Activated T-helper 1 cell treated with Interleukin-2 at 50 U/mL for 16 hours (primary cell): ENCODE measurements around the gene PRKRIP1.
"Not testable (repeated sequence)": the region's sequence is repeated elsewhere in the genome, so short reads cannot be mapped to it uniquely, and the experiment has no call there.

ENCODE experiments used
- DNase-seq: peaks from one replicate; pipeline ENCODE4 v3.0.0-alpha.2; 2020; ENCODE audit warnings: low read depth

Gene PRKRIP1

DNA sequence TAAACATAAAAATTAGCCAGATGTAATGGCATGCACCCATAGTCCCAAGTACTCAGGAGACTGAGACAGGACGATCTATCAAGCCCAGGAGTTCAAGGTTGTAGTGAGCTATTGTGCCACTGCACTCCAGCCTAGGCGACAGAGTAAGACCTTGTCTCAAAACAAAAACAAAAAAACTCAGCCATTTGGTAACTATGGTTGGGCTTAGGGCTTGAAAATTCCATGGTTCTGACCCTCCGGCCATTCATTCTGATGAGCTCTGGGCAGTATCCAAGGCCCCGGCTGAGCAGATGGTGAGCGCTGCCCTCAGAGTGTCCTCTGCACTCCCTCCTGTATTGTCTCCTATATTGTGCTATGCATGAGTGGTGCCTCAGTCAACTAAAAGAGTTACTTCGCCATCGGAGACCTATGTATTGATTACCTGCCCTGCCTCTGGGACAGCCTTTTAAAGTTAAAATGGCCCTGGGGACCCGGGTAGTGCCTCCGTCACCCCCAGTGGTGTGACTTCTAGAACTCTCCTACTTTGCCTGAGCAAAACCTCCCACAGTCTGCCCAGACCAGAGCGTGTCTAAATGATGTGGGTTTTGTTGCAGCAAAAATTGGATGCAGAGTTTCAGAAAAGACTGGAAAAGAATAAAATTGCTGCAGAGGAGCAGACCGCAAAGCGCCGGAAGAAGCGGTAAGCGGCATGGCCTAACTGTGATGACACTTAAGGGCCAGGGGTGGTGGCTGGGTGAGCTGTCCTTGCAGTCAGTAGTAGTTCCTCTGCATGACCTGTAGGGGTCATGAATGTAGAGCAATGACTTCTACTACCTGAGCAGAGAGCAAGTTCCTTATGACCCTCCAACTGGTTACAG lies 8.1 kb downstream of the PRKRIP1 start:
- DNase-seq = no peak

DNA sequence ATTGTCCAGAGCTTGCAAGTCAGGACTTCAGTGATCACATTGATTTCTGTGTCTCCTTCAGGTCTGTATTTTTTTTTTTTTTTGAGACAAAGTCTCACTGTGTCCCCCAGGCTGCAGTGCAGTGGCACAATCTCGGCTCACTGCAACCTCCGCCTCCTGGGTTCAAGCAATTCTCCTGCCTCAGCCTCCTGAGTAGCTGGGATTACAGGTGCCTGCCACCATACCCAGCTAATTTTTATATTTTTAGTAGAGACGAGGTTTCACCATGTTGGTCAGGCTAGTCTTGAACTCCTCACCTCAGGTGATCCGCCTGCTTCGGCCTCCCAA lies 8.7 kb downstream of the PRKRIP1 start:
- DNase-seq = not testable (repeated sequence)

DNA sequence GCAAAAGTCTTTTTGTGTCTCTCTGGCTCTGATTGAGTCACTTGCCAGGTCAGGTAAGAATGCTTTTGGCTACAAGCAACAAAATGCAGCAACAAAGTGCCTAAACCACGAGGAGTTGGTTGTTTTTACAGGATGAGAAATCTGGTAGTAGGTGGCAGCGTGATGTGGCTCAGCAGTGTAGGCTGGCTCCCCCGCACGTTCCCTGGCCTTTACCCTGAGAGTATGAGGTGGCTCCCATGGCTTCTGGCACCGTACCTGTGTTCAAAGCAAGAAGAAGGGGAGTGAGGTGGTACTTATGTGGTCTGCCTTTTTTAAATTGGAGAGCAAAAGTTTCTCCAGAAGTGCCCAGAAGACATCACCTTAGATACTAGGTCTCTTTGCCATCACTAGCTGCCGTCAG lies 11.7 kb downstream of the PRKRIP1 start:
- no peak for DNase-seq

DNA sequence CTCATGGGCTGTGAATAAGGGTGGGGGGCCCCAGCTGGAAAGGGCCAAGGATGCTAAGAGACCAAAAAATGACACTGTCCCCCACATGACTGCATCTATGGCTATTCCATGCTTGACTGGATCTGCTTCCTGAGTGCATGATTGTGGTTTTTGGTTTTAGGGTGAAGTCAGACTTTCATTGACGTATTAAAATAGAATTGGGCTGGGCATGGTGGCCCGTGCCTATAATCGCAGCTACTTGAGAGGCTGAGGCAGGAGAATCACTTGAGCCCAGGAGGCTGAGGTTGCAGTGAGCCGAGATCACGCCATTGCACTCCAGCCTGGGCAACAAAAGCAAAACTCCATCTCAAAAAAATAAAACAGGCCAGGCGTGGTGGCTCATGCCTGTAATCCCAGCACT lies 12.4 kb downstream of the PRKRIP1 start:
- DNase-seq = not testable (repeated sequence)

DNA sequence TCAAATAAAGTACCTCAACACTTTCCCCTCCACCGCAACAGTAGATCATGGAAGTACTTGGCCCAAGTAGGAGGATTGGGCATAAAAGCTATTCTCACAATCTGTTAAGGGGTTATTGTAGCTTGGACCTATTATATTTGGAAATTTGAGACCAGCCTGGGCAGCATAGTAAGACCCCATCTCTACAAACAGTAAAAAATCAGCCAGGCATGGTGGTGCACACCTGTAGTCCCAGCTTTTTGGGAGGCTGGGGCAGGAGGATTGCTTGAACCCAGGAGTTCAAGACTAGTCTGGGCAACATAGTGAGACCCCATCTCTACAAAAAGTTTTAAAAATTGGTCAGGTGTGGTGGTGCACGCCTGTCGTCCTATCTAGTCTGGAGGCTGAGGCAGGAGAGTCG lies 13.2 kb downstream of the PRKRIP1 start:
- DNase-seq = no peak

DNA sequence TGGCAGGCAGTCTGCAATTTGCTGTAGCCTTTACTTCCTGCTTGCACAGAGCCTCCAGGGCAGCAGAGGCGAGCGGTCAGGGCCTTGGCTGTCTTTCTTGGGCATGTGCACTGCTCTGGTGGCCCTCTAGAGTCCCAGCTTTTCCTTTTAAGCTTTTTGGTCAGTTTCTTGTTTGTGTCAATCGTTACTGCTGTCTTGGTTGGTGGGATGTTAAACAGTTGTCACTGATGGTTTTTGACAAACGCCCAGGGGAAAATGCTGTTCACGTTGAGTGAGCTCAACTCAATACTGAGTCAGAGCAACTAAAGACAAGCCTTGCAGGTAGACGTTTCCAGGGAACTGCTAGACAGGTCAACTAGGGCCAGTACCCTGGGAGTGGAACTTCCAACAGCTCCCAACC lies 14.0 kb downstream of the PRKRIP1 start:
- no peak for DNase-seq

DNA sequence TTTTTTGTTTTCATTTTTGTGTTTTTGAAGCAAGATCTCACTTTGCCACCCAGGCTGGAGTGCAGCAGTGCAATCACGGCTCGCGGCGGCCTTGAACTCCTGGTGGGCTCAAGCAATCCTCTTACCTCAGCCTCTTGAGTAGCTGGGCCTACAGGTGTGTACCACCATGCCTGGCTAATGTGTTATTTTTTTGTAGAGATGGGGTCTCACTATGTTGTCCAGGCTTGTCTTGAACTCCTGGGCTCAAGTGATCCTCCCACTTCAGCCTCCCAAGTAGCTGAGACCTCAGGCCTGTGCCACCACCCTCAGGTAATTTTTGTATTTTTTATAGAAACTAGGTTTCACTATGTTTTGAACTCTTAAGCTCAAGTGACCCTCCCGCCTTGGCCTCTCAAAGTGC lies 14.8 kb downstream of the PRKRIP1 start:
- DNase-seq = no peak

DNA sequence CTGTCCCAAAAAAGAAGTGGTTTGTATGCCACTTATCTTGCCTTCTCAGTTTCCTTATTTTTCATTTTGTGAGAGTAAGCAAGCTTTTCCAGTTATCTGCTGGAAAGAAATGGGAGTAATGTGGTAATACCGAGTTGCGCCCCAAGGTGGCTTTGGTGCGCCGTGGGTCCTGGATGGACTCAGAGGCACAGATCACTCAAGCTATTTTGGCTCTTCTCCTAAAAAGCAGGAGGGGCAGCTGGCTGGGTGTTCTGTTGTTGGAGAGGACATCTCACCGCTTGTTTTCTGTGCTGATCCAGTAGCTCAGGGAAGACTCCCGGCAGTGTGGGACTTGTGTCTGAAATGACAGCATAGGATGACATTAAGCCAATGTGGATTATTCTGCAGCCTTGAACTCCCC lies 16.4 kb downstream of the PRKRIP1 start:
- no peak for DNase-seq

DNA sequence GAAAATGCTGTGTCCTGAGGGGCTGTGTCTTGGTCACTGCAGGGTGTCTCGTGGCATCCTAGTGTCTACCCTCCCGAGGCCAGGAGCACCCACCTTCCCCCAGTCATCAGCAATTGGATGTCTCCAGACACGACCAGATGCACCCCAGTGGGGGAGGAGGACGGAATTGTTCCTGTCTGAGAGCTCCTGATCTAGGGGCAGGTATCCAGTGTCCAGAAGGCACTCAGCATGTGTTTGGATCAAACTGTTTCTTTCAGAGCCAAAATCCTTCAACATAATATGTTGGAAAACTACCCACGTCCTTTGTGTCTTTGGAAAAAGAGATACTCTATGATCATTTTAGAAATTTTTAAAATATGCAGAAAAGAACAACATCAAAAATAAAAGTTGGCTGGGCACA lies 16.9 kb downstream of the PRKRIP1 start:
- DNase-seq = no peak

DNA sequence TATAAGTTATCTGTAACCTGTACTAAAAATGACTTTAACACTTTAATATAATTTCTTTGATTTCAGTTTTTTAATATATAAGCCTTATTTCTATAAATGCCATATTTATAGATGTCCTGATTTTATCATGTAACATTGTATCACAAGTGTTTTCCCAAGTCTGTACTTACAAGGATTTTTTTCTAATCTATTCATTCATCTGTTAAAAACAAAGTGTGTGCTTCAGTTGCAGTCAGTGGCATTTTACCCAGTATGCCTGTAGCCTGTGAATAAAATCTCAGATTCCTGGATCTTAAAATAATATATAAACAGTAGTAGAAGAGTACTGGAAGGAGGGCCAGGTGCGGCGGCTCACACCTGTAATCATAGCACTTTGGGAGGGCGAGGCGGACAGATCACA lies 17.4 kb downstream of the PRKRIP1 start:
- DNase-seq = no peak

DNA sequence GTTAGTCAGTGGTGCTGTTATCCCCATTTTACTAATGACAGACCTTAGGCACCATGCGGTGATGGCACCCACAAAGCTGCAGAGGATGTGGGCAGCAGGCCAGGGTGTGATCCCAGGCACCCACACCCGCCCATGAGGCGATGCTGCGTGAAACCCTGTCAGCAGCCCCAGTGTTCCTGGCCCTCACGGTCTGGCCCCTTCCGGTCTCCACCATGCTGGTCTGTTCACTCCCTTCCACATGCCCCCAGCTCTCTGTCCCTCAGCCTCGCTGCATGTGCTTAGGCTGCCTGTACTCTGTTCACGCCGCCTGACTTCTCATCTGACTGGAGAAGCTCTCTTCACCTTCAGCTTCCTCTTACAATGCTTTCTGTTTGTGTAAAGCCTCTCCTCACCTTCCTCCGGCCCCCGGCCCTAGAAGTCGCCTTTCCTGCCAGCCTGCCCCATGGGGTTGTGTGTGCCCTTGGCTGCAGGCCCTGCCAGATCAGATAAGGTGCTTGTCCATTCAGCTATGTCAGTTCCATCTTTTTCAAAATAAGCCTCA lies 19.6 kb downstream of the PRKRIP1 start:
- peak; percentile 46 for DNase-seq

DNA sequence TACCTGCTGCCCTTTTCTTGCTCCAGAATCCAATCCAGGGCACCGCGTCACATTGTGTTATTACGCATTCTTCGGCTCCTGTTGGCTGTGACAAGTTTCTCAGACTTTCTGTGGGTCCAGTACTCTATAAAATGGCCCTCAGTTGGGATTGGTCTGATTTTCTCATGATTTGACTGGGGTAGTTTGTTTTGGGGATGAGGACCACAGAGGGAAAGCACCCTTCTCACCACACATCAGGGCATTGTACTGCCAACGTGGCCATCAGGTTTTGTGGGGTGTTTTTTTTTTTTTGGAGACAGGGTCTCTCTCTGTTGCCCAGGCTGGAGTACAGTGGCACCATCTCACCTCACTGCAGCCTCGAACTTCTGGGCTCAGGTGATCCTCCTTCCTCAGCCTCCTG lies 20.2 kb downstream of the PRKRIP1 start:
- DNase-seq = no peak

DNA sequence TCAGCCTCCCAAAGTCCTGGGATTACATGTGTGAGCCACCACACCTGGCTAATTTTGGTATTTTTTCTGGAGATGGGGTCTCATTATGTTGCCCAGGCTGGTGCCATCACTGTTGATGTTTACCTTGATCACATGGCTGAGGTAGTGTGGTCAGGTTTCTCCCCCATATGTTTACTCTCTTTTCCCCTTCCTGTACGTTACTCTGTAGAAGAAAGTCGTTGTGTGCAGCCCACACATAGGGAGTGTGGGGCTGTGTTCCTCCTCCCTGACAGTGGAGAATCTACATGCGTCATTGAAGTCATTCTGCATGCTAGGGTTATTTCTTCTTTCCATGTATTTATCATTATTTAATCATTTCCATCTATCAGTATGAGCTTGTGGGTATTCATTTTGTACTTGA lies 20.9 kb downstream of the PRKRIP1 start:
- no peak for DNase-seq

DNA sequence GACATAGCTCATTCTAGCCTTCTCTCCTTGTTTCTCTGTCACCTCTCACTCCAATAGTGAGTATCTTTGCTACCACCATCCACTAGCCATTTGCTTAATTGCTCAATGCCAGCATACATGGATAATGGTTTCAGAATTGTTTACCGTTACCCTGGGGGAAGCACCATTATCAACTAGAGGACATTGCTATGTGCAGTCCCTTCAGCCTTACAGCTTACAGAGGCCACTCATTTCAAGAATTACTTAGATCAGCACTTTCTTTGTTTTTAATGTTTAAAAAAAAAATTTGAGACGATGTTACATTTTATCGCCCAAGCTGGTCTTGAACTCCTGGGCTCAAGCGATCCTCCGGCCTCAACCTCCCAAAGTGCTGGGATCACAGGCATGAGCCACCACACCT lies 22.4 kb downstream of the PRKRIP1 start:
- no peak for DNase-seq

DNA sequence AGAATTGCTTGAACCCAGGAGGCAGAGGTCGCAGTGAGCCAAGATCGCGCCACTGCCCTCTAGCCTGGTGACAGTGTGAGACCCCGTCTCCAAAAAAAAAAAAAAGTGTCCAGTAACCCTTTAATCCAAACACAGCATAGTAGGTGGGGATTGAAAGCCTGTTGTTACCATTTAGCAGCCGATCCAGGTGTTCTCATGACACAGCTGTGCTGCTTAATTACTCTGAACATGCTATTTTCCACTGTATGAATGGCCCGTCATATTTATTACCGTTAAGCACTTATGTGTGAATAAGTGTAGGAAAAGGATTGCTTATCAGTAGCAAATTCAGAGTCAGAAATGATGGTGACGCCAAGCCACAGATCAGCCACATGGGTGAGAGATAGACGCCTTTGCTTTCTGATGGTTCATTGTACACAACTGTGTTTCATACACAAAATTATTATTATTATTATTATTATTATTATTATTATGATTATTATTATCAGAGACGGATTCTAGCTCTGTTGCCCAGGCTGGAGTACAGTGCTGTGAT lies 25.6 kb downstream of the PRKRIP1 start:
- DNase-seq = no peak

DNA sequence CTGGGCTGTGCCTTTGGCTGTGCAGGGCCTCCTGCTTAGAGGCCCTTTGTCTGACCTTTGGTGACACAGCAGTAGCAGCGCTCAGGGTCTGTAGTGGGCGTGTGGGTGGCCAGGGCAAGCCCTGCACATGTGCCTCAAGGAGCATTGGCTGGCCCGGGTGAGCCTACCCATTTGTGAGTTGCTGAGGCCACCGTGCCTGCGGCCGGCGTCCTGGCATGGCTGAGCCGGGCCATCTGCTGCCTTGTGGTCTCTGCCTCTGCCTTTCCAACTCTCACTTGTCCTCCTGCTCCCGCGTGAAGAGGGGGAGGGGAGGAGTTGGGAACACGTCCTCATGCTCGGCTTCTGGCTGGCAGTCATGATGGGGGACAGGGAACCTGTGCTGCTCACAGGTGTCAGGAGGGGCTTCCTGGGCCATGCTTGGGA lies 28.0 kb downstream of the PRKRIP1 start:
- DNase-seq = no peak

DNA sequence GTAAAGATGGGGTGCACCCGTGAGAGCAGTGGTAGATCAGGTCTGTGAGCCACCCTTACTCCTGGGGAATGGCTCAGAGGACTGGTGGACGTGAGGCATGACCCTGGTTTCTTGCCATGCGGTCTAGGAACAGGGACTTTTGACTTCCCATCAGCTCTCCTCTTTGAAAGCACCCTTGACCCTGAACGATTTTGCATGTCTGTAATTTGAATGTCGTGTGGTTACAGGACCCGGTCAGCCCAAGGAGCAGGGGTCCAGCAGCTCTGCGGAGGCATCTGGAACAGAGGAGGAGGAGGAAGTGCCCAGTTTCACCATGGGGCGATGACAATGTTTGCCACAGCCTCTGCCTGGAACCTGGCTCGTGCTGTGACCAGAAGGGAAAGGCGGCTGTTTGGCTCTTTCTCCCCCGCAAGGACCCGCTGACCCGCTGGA lies 28.6 kb downstream of the PRKRIP1 start:
- DNase-seq = no peak

DNA sequence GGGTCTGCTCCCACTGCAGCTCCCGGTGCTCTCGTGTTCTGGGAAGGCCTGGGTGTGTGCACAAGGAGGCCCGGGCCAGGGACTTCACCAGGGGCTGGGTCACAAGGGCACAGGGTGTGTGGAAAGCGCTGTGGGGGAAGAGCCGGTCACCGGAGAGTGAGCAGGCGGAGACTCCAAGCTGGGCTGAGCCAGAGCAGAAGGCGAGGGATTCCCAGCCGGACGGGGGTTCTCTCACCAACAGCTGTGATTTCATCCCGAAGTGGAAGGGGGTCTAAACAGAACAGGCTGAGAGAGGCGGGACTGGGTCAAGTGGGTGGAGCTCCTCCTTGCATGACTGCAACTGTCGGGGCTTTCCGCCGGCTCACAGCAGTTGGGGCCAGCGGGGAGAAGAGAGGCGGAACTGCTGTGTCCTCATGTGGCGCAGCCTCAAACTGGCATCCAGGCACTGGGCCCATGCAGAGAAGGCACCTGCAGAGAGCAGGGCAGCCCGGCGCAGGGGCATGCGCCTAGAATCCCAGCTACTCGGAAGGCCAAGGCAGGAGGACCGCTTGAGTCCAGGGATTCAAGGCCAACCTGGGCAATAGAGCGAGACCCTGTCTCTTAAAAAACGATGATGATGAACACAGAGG lies 29.6 kb downstream of the PRKRIP1 start:
- DNase-seq = peak; percentile 67

DNA sequence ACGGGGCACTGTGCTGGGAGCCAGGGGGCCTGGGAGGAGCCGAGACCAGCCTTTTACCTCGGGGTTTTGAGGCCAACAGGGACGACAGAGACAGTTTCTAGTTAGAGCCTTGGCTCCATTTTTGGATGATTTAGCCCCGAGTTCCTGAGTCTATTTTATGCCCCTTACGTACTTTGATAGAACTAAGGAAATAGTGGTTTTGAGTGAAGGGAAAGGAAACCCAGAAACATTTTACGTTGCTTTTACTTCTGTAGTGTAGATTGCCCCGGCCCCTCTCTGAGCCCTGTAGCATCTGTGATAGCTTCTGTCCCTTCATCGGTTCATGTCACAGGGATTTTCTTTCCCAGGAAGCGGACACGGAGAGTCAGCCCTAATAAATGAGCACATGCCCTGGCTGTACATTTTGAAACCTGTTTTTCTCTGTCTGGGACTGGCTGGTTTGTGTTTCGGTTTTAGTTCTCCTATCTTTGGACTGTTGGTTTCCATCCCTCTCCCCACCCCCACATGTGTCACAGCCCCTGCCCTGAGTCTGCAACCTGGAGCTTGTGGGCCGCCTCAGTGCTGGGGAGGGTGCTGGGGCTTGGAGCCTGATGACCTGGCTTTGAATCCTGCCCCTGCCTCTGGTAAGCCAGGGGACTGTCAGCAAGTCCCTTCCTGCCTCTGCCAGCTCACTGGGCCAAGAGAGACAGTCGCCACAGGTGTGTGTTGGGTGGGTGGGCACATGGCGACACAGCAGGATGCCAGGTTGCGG lies 30.3 kb downstream of the PRKRIP1 start:
- DNase-seq = peak; percentile 41

DNA sequence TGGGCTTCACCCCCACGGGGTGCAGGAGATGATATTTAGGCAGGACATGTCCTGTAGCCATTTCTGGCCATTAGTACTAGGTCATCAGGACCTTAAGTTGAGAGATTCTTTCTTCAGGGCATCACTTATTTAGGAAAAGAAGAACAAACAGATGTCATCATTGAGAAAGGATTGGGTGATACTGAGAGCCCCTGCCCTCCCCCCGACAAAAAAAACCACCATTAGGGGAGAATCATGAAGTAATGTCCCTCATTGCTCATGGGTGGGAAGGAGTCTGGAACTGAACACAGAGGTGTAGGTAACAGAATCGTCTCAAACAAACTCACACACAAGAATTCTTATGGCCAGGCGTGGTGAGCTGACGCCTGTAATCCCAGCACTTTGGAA lies 30.8 kb downstream of the PRKRIP1 start:
- DNase-seq = no peak

DNA sequence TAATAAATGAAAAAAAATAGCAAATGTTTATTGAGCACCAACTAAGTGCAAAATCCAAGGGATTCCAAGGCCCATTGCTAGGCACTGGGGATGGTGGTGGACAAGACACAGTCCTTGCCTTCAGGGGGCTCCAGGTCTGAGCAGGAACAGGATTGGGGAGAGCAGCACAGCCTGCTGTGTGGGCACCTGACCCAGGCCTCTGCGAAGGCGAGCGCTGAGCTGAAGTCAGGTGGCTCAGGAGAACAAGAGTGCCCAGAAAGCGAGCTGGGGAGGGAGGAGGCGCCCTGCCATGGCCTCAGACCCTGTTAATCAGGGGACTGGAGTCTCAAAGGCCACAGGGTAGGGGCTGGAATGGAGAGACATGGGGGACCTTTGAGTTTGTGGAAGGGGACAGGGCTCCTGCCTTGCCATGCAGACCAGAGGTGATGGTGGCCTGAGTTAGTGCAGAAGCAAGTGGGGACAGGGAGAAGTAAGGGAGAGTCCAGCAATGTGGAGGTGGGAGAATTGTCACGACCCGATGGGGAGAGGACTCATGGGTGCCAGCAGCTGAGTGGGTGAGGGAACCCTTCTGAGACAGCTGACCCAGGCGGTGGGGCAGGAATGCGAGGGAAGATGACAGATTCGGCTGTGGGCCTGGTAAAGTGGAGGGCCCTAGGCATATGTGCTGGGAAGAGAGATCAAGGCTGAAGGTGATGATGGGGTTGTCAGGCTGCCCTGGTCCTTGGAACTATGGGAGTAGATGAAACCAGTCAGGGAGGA lies 33.2 kb downstream of the PRKRIP1 start:
- no peak for DNase-seq
